GM12874 (cell line): ENCODE results near the gene KCNMB1.
A peak's percentile ranks its signal among the peaks of the same experiment; 100 is the strongest.

Experiments
- CTCF ChIP-seq: IDR thresholded peaks from 2 replicates; pipeline ENCODE4 v1.5.1; 2011; ENCODE audit warnings: low read depth, mild to moderate bottlenecking, control low read depth, low read length, moderate library complexity; ENCODE audit not compliant: insufficient read depth

Gene KCNMB1

GRCh38 chr5:170339780-170340167, 49.4 kb downstream of the KCNMB1 start:
- TF ChIP-seq CTCF: no peak

GRCh38 chr5:170338933-170339779, 50.0 kb downstream of the KCNMB1 start:
- TF ChIP-seq CTCF: peak; percentile 92

GRCh38 chr5:170338291-170338690, 50.9 kb downstream of the KCNMB1 start:
- no peak for TF ChIP-seq CTCF

GRCh38 chr5:170337045-170337733, 52.0 kb downstream of the KCNMB1 start:
- no peak for TF ChIP-seq CTCF

- TF ChIP-seq CTCF: no peak
Observed at GRCh38 chr5:170336065-170336464, 53.1 kb downstream of the KCNMB1 start.

- TF ChIP-seq CTCF: no peak
Observed at GRCh38 chr5:170334626-170335025, 54.5 kb downstream of the KCNMB1 start.

- no peak for TF ChIP-seq CTCF
Observed at GRCh38 chr5:170333161-170333910, 55.8 kb downstream of the KCNMB1 start.
